GM18499 (cell line): ENCODE data around the gene CACNA1E.

Experiments
- ATAC-seq: cut with Tn5 transposase; IDR thresholded peaks from one replicate; pipeline ENCODE4 v1.9.1; 2021; ENCODE audit warnings: moderate number of reproducible peaks; ENCODE audit not compliant: insufficient read depth, unreplicated experiment

The CACNA1E gene

GRCh38 chr1:181483285-181484195 lies at the start of gene CACNA1E:
Gene CACNA1E, plus strand, starts transcription at chr1:181483517. Its CDS starts 228 bp downstream, at chr1:181483745.
- no peak for ATAC-seq

- ATAC-seq, result no peak
Observed at GRCh38 chr1:181433931-181434330, 49.4 kb upstream of the CACNA1E start.

GRCh38 chr1:181438013-181438412 lies 45.3 kb upstream of the CACNA1E start:
- no peak for ATAC-seq

- no peak for ATAC-seq
Observed at GRCh38 chr1:181440510-181440909, 42.8 kb upstream of the CACNA1E start.

GRCh38 chr1:181442181-181442525 lies 41.2 kb upstream of the CACNA1E start:
- ATAC-seq, result no peak

- ATAC-seq, result no peak
Observed at GRCh38 chr1:181443231-181443853, 40.0 kb upstream of the CACNA1E start.

- no peak for ATAC-seq
Observed at GRCh38 chr1:181445436-181445835, 37.9 kb upstream of the CACNA1E start.

GRCh38 chr1:181448461-181448860 lies 34.9 kb upstream of the CACNA1E start:
- no peak for ATAC-seq

GRCh38 chr1:181451661-181452230 lies 31.6 kb upstream of the CACNA1E start:
- no peak for ATAC-seq

- ATAC-seq, result no peak
Observed at GRCh38 chr1:181452746-181453145, 30.6 kb upstream of the CACNA1E start.

- ATAC-seq, result no peak
Observed at GRCh38 chr1:181453541-181454201, 29.6 kb upstream of the CACNA1E start.

GRCh38 chr1:181456551-181456950 lies 26.8 kb upstream of the CACNA1E start:
- ATAC-seq, result no peak

GRCh38 chr1:181458419-181458818 lies 24.9 kb upstream of the CACNA1E start:
- ATAC-seq, result no peak

GRCh38 chr1:181459067-181459466 lies 24.2 kb upstream of the CACNA1E start:
- ATAC-seq, result no peak

- ATAC-seq, result no peak
Observed at GRCh38 chr1:181469829-181470228, 13.5 kb upstream of the CACNA1E start.

- no peak for ATAC-seq
Observed at GRCh38 chr1:181475580-181475979, 7.7 kb upstream of the CACNA1E start.

GRCh38 chr1:181476581-181476980 lies 6.7 kb upstream of the CACNA1E start:
- no peak for ATAC-seq

- ATAC-seq, result no peak
Observed at GRCh38 chr1:181478306-181478705, 5.0 kb upstream of the CACNA1E start.

- no peak for ATAC-seq
Observed at GRCh38 chr1:181479137-181479745, 4.1 kb upstream of the CACNA1E start.

GRCh38 chr1:181482001-181482430 lies 1.3 kb upstream of the CACNA1E start:
- ATAC-seq, result no peak
